ENCODE measurements around the gene SAA2. TPM values are rescaled to one million over a fixed set of nuclear protein-coding genes. Genes with fewer than 3 reads are reported as not detected.
A peak's percentile ranks its signal among the peaks of the same experiment; 100 is the strongest.

Gene SAA2
- total and polyA plus RNA-seq, 10 of the 15 experiments (the other 5 are each of a cell fraction or from before 2014, with no cell fraction given) = 0.18 to 4.1 (median 0.28) TPM; not detected in 2

GRCh38 chr11:18280438-18281045, 32.1 kb upstream of the SAA2 start (continued):
- TF ChIP-seq CBX5 (IDR thresholded peaks at IDR 0.05; ENCODE audit: low read depth) (no peak), BACH1 (IDR thresholded peaks at IDR 0.05; ENCODE audit: borderline replicate concordance) (no peak), RCOR1 (conservative IDR thresholded peaks at IDR 0.05; ENCODE audit: low read depth, low read length) (no peak), SMAD5 (IDR thresholded peaks at IDR 0.05; ENCODE audit: low read depth) (no peak), ESRRA (IDR thresholded peaks at IDR 0.05; ENCODE audit: low read length) (no peak), YBX1 (IDR thresholded peaks at IDR 0.05) (no peak), NFIC (IDR thresholded peaks at IDR 0.05; ENCODE audit: low read depth, low read length) (peak; percentile 54; the same call in 1 of the 2 replicates), EED (IDR thresholded peaks at IDR 0.05; ENCODE audit: low read depth) (peak; percentile 33; the same call in 1 of the 2 replicates), FOXK2 (IDR thresholded peaks at IDR 0.05) (no peak), EGR1 (IDR thresholded peaks at IDR 0.05; ENCODE audit: borderline replicate concordance in 1 of 2, low read depth in 2 of 2, low read length in 2 of 2) (no peak), SMC3 (IDR thresholded peaks at IDR 0.05; ENCODE audit: borderline replicate concordance, low read length) (no peak), EP300 (IDR thresholded peaks at IDR 0.05; ENCODE audit: borderline replicate concordance in 1 of 2, control insufficient read depth in 1 of 2, low read depth in 2 of 2, low read length in 2 of 2) (0 out of 4 replicates have a peak, but pooled peaks of 1 of the 2 experiments have one; percentile 19), TCF12 (IDR thresholded peaks at IDR 0.05; ENCODE audit: low read depth, low read length) (no peak), HDAC6 (IDR thresholded peaks at IDR 0.05; ENCODE audit: unreplicated experiment) (no peak), BRCA1 (IDR thresholded peaks at IDR 0.05; ENCODE audit: low read depth, low read length) (no peak), NR2C1 (IDR thresholded peaks at IDR 0.05) (no peak), E2F8 (IDR thresholded peaks at IDR 0.05; ENCODE audit: low read depth, partially characterized antibody) (no peak), GATAD2B (conservative IDR thresholded peaks at IDR 0.05; ENCODE audit: low read depth) (no peak), NKRF (conservative IDR thresholded peaks at IDR 0.05) (no peak), POU2F2 (IDR thresholded peaks at IDR 0.05; ENCODE audit: borderline replicate concordance, low read depth, low read length) (no peak), DPF2 (IDR thresholded peaks at IDR 0.05) (peak; percentile 51; the same call in 1 of the 2 replicates), SUPT20H (IDR thresholded peaks at IDR 0.05; ENCODE audit: borderline replicate concordance, control insufficient read depth, low read depth, low read length) (no peak), RAD51 (IDR thresholded peaks at IDR 0.05) (no peak), MTA2 (IDR thresholded peaks at IDR 0.05; ENCODE audit: low read depth) (peak; percentile 66; the same call in 1 of the 2 replicates), TCF7 (IDR thresholded peaks at IDR 0.05; ENCODE audit: borderline replicate concordance) (no peak), ZNF622 (IDR thresholded peaks at IDR 0.05) (no peak), KAT2A (conservative IDR thresholded peaks at IDR 0.05; ENCODE audit: control insufficient read depth, low read depth, low read length) (no peak)
